22Rv1 (cell line): ENCODE results near the gene MRPS25.

Experiments
- ZFX ChIP-seq: fragments of 450-650 bp; IDR thresholded peaks from 2 replicates; pipeline ENCODE4 v1.6.1; 2017; ENCODE audit warnings: antibody characterized with exemption, borderline replicate concordance
- TF ChIP-seq, protein P1 (sequence below): fragments of 450-650 bp; IDR thresholded peaks from 2 replicates; pipeline ENCODE4 v1.5.1; 2017; ENCODE audit warnings: mild to moderate bottlenecking

GRCh38 chr3:15071699-15072098 is 6.6 kb upstream of the MRPS25 start:
- TF ChIP-seq, protein P1, sequence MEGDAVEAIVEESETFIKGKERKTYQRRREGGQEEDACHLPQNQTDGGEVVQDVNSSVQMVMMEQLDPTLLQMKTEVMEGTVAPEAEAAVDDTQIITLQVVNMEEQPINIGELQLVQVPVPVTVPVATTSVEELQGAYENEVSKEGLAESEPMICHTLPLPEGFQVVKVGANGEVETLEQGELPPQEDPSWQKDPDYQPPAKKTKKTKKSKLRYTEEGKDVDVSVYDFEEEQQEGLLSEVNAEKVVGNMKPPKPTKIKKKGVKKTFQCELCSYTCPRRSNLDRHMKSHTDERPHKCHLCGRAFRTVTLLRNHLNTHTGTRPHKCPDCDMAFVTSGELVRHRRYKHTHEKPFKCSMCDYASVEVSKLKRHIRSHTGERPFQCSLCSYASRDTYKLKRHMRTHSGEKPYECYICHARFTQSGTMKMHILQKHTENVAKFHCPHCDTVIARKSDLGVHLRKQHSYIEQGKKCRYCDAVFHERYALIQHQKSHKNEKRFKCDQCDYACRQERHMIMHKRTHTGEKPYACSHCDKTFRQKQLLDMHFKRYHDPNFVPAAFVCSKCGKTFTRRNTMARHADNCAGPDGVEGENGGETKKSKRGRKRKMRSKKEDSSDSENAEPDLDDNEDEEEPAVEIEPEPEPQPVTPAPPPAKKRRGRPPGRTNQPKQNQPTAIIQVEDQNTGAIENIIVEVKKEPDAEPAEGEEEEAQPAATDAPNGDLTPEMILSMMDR: no peak
- TF ChIP-seq ZFX: no peak
